Hepatocyte (in vitro differentiated cells): ENCODE measurements around the gene RHOU.

Experiments used
- CTCF ChIP-seq: fragments of 200-600 bp; sonication (generic); IDR thresholded peaks from 2 replicates; pipeline ENCODE4 v1.5.1; 2016; ENCODE audit warnings: antibody characterized with exemption, mild to moderate bottlenecking; ENCODE audit not compliant: poor library complexity
- EZH2 ChIP-seq: fragments of 200-600 bp; sonication (generic); IDR thresholded peaks from 2 replicates; pipeline ENCODE4 v1.6.1; 2016; ENCODE audit warnings: antibody characterized with exemption, mild to moderate bottlenecking, borderline replicate concordance

GRCh38 chr1:228736844-228737445 lies 1.7 kb downstream of the RHOU start:
- TF ChIP-seq EZH2 = no peak
- no peak for TF ChIP-seq CTCF
